Measurements from ENCODE around the gene MOXD1. TPM values are rescaled to one million over a fixed set of nuclear protein-coding genes. Genes with fewer than 3 reads are reported as not detected.
A peak's percentile ranks its signal among the peaks of the same experiment; 100 is the strongest.

Gene MOXD1
- total RNA-seq, 1 donor from 2014 or later = 22.6 TPM

GRCh38 chr6:132259070-132259469, 142.2 kb downstream of the MOXD1 start:
- TF ChIP-seq, protein P1, sequence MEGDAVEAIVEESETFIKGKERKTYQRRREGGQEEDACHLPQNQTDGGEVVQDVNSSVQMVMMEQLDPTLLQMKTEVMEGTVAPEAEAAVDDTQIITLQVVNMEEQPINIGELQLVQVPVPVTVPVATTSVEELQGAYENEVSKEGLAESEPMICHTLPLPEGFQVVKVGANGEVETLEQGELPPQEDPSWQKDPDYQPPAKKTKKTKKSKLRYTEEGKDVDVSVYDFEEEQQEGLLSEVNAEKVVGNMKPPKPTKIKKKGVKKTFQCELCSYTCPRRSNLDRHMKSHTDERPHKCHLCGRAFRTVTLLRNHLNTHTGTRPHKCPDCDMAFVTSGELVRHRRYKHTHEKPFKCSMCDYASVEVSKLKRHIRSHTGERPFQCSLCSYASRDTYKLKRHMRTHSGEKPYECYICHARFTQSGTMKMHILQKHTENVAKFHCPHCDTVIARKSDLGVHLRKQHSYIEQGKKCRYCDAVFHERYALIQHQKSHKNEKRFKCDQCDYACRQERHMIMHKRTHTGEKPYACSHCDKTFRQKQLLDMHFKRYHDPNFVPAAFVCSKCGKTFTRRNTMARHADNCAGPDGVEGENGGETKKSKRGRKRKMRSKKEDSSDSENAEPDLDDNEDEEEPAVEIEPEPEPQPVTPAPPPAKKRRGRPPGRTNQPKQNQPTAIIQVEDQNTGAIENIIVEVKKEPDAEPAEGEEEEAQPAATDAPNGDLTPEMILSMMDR (IDR thresholded peaks at IDR 0.05; ENCODE audit: insufficient read depth, low read length, poor library complexity, severe bottlenecking) = peak; percentile 32
- H3K4me3 ChIP-seq (ENCODE audit: low read depth, low read length) = no peak overlapping the region
- no peaks in the 10 kb centered on the region for H3K27me3 ChIP-seq (ENCODE audit: control insufficient read depth, insufficient read depth, low read length)
- no peak for DNase-seq (ENCODE audit: low read depth)
- no peaks in the 10 kb centered on the region for H3K36me3 ChIP-seq (ENCODE audit: control insufficient read depth, insufficient read depth, low read length)

GRCh38 chr6:132257561-132257960, 143.7 kb downstream of the MOXD1 start:
- no peak for DNase-seq (ENCODE audit: low read depth)

DNA sequence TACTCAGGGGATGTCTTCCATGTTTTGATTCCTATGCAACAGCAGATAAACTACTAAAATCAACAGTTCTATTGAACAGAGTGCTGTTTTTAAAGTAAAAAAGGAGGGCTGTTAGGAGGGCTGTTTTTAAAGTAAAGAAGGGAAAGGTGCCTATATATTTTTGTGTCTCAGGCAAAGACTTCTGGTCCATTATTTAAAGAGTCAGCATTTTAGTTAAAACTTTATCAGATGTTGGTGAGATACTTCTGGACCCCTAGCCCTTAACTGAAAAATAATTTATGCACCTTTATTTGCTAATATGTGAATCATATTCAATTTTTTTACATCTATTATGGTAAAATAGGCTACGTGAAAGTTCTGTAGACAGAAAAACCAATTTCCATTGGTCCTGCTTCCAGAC, 144.8 kb downstream of the MOXD1 start:
- H3K36me3 ChIP-seq (ENCODE audit: control insufficient read depth, insufficient read depth, low read length) = no peaks in the 10 kb centered on the region
- DNase-seq (ENCODE audit: low read depth) = no peak
- H3K4me3 ChIP-seq (ENCODE audit: low read depth, low read length) = no peak overlapping the region
- H3K27me3 ChIP-seq (ENCODE audit: control insufficient read depth, insufficient read depth, low read length) = no peaks in the 10 kb centered on the region
- TF ChIP-seq, protein P1 (IDR thresholded peaks at IDR 0.05; ENCODE audit: insufficient read depth, low read length, poor library complexity, severe bottlenecking) = no peak

More at GRCh38 chr6:132257561-132257960, 143.7 kb downstream of the MOXD1 start:
- Histone ChIP-seq H3K4me3 (ENCODE audit: low read depth, low read length) (no peak overlapping the region), H3K27me3 (ENCODE audit: control insufficient read depth, insufficient read depth, low read length) (no peaks in the 10 kb centered on the region), H3K36me3 (ENCODE audit: control insufficient read depth, insufficient read depth, low read length) (no peaks in the 10 kb centered on the region)
- TF ChIP-seq, protein P1 (IDR thresholded peaks at IDR 0.05; ENCODE audit: insufficient read depth, low read length, poor library complexity, severe bottlenecking) = no peak

DNA sequence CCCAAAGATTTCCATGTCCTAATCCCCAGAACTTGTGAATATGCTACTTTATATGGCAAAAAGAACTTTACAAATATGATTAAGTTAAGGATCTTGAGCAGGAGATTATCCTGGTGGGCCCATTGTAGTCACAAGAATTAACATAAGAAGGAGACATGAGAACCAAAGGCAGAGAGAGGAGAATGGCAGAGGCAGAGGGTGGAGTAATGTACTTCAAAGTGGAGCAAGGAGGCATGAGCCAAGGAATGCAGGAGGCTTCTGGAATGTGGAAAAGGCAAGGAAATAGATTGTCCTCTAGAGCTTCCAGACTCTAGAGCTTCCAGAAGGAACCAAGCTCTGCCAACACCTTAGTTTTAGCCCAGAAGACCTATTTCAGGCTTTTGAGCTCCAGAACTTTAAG, 147.4 kb downstream of the MOXD1 start:
- TF ChIP-seq, protein P1 (IDR thresholded peaks at IDR 0.05; ENCODE audit: insufficient read depth, low read length, poor library complexity, severe bottlenecking) = no peak
- no peaks in the 10 kb centered on the region for H3K36me3 ChIP-seq (ENCODE audit: control insufficient read depth, insufficient read depth, low read length)
- no peak for DNase-seq (ENCODE audit: low read depth)
- no peaks in the 10 kb centered on the region for H3K27me3 ChIP-seq (ENCODE audit: control insufficient read depth, insufficient read depth, low read length)
- no peak overlapping the region for H3K4me3 ChIP-seq (ENCODE audit: low read depth, low read length)

DNA sequence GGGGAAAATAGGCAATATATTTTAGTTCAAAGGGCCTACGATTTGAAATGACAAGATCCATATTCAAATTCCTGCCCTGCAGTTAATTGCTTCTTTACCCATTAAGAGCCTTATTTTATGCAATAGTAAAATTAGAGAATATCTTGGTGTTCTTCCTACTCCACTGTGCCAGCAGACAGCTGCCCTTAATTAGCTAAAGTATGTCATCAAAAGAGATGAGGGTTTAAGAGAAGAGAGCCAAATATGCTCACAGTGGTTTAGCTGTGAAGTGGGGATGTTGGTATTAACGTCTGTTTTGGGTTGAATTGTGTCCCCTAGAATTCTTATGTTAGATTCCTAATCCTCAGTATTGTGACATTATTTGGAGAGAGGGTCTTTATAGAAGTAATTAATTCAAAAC, 148.1 kb downstream of the MOXD1 start:
- TF ChIP-seq, protein P1 (IDR thresholded peaks at IDR 0.05; ENCODE audit: insufficient read depth, low read length, poor library complexity, severe bottlenecking) = no peak
- Histone ChIP-seq H3K36me3 (ENCODE audit: control insufficient read depth, insufficient read depth, low read length) (no peaks in the 10 kb centered on the region), H3K4me3 (ENCODE audit: low read depth, low read length) (no peak overlapping the region), H3K27me3 (ENCODE audit: control insufficient read depth, insufficient read depth, low read length) (no peaks in the 10 kb centered on the region)
- no peak for DNase-seq (ENCODE audit: low read depth)

DNA sequence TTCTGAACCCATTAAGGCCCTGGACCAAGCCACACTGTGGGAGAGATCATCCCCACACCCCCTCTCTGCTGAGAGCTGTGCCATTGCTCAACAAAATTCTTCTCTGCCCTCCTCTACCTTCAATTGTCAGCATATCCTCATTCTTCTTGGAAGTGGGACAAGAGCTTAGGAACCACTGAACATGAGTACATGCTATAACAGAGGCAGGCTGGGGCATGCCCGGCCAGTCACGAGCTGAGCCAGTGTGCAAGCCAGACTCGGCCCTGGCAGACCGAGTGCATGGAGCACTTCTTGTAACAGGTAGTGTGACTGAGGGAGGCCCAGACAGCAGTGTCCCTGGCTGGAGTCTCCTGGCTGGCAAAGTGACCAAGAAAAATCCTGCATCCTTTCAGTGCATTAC, 149.2 kb downstream of the MOXD1 start:
- no peak for DNase-seq (ENCODE audit: low read depth)
- TF ChIP-seq, protein P1 (IDR thresholded peaks at IDR 0.05; ENCODE audit: insufficient read depth, low read length, poor library complexity, severe bottlenecking) = no peak
- Histone ChIP-seq H3K4me3 (ENCODE audit: low read depth, low read length) (no peak overlapping the region), H3K27me3 (ENCODE audit: control insufficient read depth, insufficient read depth, low read length) (no peaks in the 10 kb centered on the region), H3K36me3 (ENCODE audit: control insufficient read depth, insufficient read depth, low read length) (no peaks in the 10 kb centered on the region)

Data from kidney epithelial cell (primary cell).